Muscle layer of colon (tissue), 2 donors: ENCODE measurements around the gene GADL1.

Source experiments
- H3K27ac ChIP-seq: one replicate; pipeline ENCODE4 v1.7.0; 2013; ENCODE audit warnings: low read depth, mild to moderate bottlenecking, low read length, moderate library complexity
- H3K27me3 ChIP-seq, 2 donors: one replicate each; pipeline ENCODE4 v1.7.0; 2013; ENCODE audit warnings: low read length in 2 of 2, mild to moderate bottlenecking in 2 of 2; ENCODE audit not compliant: insufficient read depth in 2 of 2, control insufficient read depth in 1 of 2
- H3K36me3 ChIP-seq: one replicate; pipeline ENCODE4 v1.7.0; 2013; ENCODE audit warnings: mild to moderate bottlenecking, low read length; ENCODE audit not compliant: insufficient read depth
- H3K4me1 ChIP-seq: one replicate; pipeline ENCODE4 v1.7.0; 2013; ENCODE audit warnings: mild to moderate bottlenecking, low read length; ENCODE audit not compliant: insufficient read depth
- H3K4me3 ChIP-seq, 2 donors: one replicate each; pipeline ENCODE4 v1.7.0; 2013; ENCODE audit warnings: low read length in 2 of 2, low read depth in 1 of 2, mild to moderate bottlenecking in 1 of 2, moderate library complexity in 1 of 2
- H3K9ac ChIP-seq: one replicate; pipeline ENCODE4 v1.7.0; 2013; ENCODE audit warnings: low read length
- H3K9me3 ChIP-seq: one replicate; pipeline ENCODE4 v1.7.0; 2013; ENCODE audit warnings: mild to moderate bottlenecking, low read length
- donor health status: abdominal sarcoma.
- donor health status: Adenocarcinoma of cecum.

GADL1 gene

GRCh38 chr3:30680789-30681648 is 213.4 kb downstream of the GADL1 start:
- Histone ChIP-seq H3K36me3 (peaks cover 28% of the 10 kb centered on the region), H3K4me1 (peaks cover 85% of the 10 kb centered on the region), H3K9me3 (no peaks in the 10 kb centered on the region), H3K27me3 (no peaks in the 10 kb centered on the region), H3K9ac (no peak overlapping the region), H3K27ac (peak overlapping the region; percentile 57), H3K4me3 (peak overlapping the region in 1 of 2 donors; percentile 16)

- no peak overlapping the region for H3K9ac ChIP-seq
- H3K27me3 ChIP-seq = no peaks in the 10 kb centered on the region
- peaks cover 65% of the 10 kb centered on the region for H3K4me1 ChIP-seq
- peaks cover 47% of the 10 kb centered on the region for H3K36me3 ChIP-seq
- H3K9me3 ChIP-seq = no peaks in the 10 kb centered on the region
- H3K4me3 ChIP-seq = no peak overlapping the region
- H3K27ac ChIP-seq = no peak overlapping the region
These were observed 215.4 kb downstream of the GADL1 start for GRCh38 chr3:30679045-30679444.

GRCh38 chr3:30677347-30677685 is 217.1 kb downstream of the GADL1 start:
- Histone ChIP-seq H3K9me3 (no peaks in the 10 kb centered on the region), H3K36me3 (peaks cover 62% of the 10 kb centered on the region), H3K27ac (no peak overlapping the region), H3K4me3 (no peak overlapping the region), H3K27me3 (no peaks in the 10 kb centered on the region), H3K4me1 (peaks cover 63% of the 10 kb centered on the region), H3K9ac (no peak overlapping the region)

- peaks cover 68% of the 10 kb centered on the region for H3K36me3 ChIP-seq
- no peaks in the 10 kb centered on the region for H3K27me3 ChIP-seq
- H3K4me1 ChIP-seq = peaks cover 59% of the 10 kb centered on the region
- no peaks in the 10 kb centered on the region for H3K9me3 ChIP-seq
- H3K27ac ChIP-seq = peak overlapping the region; percentile 10
- H3K9ac ChIP-seq = no peak overlapping the region
- no peak overlapping the region for H3K4me3 ChIP-seq
These were observed 217.8 kb downstream of the GADL1 start for GRCh38 chr3:30676424-30677346.
